ENCODE results near the gene FERMT1.

Gene FERMT1

DNA sequence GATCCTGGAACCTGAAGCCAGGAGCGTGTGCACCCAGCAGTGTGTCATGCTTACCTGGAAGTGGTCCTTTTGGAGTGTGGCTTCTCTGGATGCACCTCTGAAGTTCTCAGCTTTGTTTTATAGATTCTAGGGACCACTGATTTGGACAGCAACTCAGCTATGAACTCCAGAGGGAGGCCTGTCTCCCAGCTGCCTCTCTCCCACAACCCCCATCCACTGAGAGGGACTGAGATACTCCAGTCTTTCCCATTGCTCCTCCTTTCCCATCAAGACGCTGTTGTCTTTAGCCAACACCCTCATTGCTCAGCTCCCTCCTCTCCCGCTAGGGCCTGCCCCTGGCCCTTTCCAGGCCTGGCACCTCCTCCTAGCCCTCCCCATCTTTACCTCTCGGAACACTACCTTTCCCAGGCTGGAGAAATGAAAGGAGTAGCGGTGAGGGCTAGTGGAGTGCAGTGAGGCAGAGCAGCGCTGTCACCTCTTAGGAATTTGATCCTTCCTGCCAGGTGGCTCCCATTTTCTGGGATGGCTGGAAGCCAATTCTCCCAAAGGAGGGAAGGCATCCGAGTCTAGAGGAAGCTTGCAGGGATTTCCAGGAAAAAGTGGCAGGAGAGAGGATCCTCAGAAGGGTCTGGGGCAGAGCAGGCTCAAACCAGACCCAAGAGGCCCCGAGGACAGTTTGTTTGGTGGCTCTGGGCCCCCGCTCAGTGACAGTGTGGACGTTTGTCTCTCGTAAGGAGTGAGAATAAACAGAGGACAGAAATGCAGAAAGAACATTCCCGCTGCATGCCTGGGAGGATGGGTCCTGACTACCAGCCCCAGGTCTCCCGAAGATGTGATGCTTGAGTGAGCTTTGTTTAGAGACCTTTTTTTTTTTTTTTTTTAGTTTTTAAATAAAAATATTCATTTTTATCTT lies 68.8 kb downstream of the FERMT1 start, which contains the start of gene LRRN4:
LRRN4 (minus strand) TSS at position 285 of the 913 bp plus-strand sequence. CDS start 1,261 bp downstream, outside the sequence.
- H3K4me3 ChIP-seq (ENCODE audit: low read depth, low read length) = peak within 1 kb of the TSS; percentile 3; the same call in 1 of the 2 replicates
- DNase-seq (ENCODE audit: low read depth, low spot score) = no peak
- ChIA-PET CTCF (interaction anchor here (1.7 kb wide), 1 partner anchor 14 kb away, joined by 3 read pairs; no protein-coding TSS in a partner anchor), POLR2A (no interaction called here)
- TF ChIP-seq, protein P1, sequence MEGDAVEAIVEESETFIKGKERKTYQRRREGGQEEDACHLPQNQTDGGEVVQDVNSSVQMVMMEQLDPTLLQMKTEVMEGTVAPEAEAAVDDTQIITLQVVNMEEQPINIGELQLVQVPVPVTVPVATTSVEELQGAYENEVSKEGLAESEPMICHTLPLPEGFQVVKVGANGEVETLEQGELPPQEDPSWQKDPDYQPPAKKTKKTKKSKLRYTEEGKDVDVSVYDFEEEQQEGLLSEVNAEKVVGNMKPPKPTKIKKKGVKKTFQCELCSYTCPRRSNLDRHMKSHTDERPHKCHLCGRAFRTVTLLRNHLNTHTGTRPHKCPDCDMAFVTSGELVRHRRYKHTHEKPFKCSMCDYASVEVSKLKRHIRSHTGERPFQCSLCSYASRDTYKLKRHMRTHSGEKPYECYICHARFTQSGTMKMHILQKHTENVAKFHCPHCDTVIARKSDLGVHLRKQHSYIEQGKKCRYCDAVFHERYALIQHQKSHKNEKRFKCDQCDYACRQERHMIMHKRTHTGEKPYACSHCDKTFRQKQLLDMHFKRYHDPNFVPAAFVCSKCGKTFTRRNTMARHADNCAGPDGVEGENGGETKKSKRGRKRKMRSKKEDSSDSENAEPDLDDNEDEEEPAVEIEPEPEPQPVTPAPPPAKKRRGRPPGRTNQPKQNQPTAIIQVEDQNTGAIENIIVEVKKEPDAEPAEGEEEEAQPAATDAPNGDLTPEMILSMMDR (IDR thresholded peaks at IDR 0.05; ENCODE audit: insufficient read depth, low read length, missing control alignments) = no peak

DNA sequence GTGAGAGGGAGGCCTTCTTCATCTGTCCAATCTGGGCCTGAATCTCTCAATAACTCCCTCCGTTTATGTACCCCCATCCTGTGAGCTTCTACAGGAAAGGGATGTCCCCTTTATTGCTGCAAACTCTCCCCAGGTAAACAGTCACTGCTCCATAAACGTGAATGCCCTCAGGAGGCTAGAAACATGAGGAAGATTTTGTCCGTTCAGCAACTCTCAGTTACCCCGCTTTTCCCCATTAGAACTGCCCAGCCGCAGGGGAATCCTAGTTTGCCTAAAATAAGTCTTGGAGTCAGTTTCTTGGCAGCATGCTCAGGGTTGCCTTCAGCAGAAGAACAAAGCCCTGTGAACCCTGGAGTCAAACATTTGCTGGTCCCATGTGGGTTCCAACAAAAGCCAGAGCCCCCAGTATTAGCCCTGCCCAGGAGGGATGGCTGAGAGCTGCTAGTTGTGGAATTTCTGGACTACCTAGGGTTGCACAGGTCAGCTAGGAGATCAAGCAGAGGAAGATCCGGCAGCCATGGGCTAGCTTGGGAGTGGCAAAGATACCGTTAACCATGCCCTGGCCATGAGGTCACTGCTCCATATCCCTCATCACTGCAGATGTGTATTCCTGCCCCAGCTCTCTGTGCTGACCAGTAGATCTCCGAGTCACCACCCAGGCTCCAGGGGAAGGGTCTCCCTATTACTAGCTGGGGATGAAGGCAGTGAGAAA lies 69.6 kb downstream of the FERMT1 start:
- ChIA-PET CTCF (interaction anchor here (1.7 kb wide), 1 partner anchor 14 kb away, joined by 3 read pairs; no protein-coding TSS in a partner anchor), POLR2A (no interaction called here)
- TF ChIP-seq, protein P1 (IDR thresholded peaks at IDR 0.05; ENCODE audit: insufficient read depth, low read length, missing control alignments) = no peak
- no peak for DNase-seq (ENCODE audit: low read depth, low spot score)
- H3K4me3 ChIP-seq (ENCODE audit: low read depth, low read length) = no peak overlapping the region

DNA sequence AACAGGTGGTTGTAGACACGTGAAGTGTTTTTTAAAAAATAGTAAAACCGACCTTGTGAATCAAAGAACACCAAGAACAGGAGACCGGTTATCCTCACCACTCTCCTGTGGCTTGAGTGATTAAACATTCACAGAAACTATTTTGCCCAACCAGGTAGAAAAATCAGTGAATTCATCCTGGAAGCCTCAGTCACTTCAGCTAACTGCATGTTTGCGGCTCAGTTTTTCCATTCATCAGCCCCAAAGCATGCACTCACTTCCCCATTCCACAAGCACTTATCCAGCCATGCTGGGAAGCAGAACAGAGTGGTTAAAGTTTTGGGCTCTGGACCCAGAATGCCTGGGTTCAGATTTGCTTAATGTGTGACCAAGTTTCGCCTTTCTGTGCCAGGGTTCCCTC lies 71.3 kb downstream of the FERMT1 start:
- H3K4me3 ChIP-seq (ENCODE audit: low read depth, low read length) = no peak overlapping the region; the same call in 1 of the 2 replicates
- ChIA-PET POLR2A (no interaction called here), CTCF (no interaction called here)
- TF ChIP-seq, protein P1 (IDR thresholded peaks at IDR 0.05; ENCODE audit: insufficient read depth, low read length, missing control alignments) = no peak
- peak; percentile 41 for DNase-seq (ENCODE audit: low read depth, low spot score)

DNA sequence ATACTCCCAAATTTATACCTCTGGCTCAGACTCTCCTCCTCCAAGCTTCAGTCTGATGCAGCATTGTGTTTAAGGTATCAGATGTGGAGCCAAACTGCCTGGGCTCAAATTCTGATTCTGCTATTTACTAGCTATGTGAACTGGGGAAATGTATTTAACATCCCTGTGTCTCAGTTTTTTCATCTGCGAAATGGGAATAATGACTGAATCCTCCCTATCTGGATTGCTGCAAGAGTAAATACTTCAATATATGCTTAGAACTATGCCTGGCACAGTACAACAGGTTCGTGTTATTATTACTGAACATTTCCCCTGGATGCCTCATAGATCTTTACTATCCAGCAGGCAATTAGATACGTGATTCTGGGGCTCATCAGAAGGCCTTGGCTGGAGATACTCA lies 74.4 kb downstream of the FERMT1 start:
- TF ChIP-seq, protein P1 (IDR thresholded peaks at IDR 0.05; ENCODE audit: insufficient read depth, low read length, missing control alignments) = no peak
- CTCF ChIA-PET = interaction anchor here (1.1 kb wide), 2 partner anchors 10 to 29 kb away, joined by 3 read pairs; no protein-coding TSS in a partner anchor

DNA sequence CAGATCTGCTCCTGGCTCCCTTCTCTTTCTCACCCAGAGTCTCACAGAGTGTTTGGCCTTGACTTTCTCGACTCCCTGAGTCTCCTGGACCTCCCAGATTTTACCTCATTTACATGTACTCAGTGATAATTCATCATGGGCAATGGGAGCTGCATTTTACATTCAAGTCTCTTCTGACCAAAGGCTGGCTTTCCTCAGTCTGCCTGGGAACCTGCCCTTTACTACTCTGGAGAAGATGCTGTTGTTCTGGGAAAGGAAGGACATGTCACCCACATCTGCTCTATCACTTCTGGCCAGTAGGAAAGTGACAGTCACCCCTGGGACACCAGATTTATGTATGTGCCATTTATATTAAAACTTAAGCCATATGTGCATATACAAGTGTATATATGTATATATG lies 76.4 kb downstream of the FERMT1 start:
- TF ChIP-seq, protein P1 (IDR thresholded peaks at IDR 0.05; ENCODE audit: insufficient read depth, low read length, missing control alignments) = no peak
- no peak for DNase-seq (ENCODE audit: low read depth, low spot score)
- H3K4me3 ChIP-seq (ENCODE audit: low read depth, low read length) = no peak overlapping the region
- CTCF ChIA-PET = no interaction called here
- POLR2A ChIA-PET = no interaction called here

More for the DNA sequence above, 74.4 kb downstream of the FERMT1 start:
- POLR2A ChIA-PET = no interaction called here
- H3K4me3 ChIP-seq (ENCODE audit: low read depth, low read length) = no peak overlapping the region
- DNase-seq (ENCODE audit: low read depth, low spot score) = no peak

DNA sequence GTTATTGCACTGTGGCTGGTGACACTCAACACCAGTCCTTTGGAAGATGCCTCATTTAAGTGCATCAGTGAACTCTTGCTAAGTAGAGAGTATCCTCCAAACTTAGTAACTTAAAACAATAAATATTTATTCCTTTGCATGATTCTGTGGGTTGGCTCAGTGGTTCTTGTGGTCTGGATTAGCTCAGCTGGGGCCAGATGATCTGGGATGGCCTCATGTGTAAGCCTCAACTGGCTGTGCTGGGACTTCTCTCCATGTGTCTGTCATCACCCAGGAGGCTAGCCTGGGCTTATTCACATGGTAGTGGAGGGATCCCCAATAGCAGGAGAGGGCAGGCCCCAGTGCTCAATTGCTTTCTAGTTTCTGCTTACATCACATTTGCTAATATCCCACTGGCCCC lies 77.3 kb downstream of the FERMT1 start:
- CTCF ChIA-PET = no interaction called here
- TF ChIP-seq, protein P1 (IDR thresholded peaks at IDR 0.05; ENCODE audit: insufficient read depth, low read length, missing control alignments) = no peak
- POLR2A ChIA-PET = no interaction called here
- no peak for DNase-seq (ENCODE audit: low read depth, low spot score)
- H3K4me3 ChIP-seq (ENCODE audit: low read depth, low read length) = no peak overlapping the region

All from AG04449 (cell line).